ENCODE results near the gene GABARAPL1.

GABARAPL1 gene

GRCh38 chr12:10241290-10241689 is 28.6 kb downstream of the GABARAPL1 start:
- Histone ChIP-seq H3K4me1 (ENCODE audit: insufficient read depth, low read length) (peaks cover 7% of the 10 kb centered on the region; the same call in 1 of the 2 replicates), H3K36me3 (ENCODE audit: insufficient read depth, low read depth, low read length) (no peaks in the 10 kb centered on the region), H3K9ac (ENCODE audit: low read depth, low read length) (no peak overlapping the region), H3K27ac (ENCODE audit: low read length) (no peak overlapping the region), H3K9me3 (ENCODE audit: insufficient read depth, low read depth, low read length) (peaks cover 6% of the 10 kb centered on the region; the same call in 1 of the 2 replicates), H3K27me3 (ENCODE audit: insufficient read depth, low read length) (no peaks in the 10 kb centered on the region), H3K4me3 (ENCODE audit: low read length) (no peak overlapping the region)

GRCh38 chr12:10241727-10242126 is 29.1 kb downstream of the GABARAPL1 start:
- no peaks in the 10 kb centered on the region for H3K36me3 ChIP-seq (ENCODE audit: insufficient read depth, low read depth, low read length)
- H3K27ac ChIP-seq (ENCODE audit: low read length) = no peak overlapping the region
- H3K4me1 ChIP-seq (ENCODE audit: insufficient read depth, low read length) = peaks cover 7% of the 10 kb centered on the region; the same call in 1 of the 2 replicates
- no peak overlapping the region for H3K9ac ChIP-seq (ENCODE audit: low read depth, low read length)
- H3K27me3 ChIP-seq (ENCODE audit: insufficient read depth, low read length) = no peaks in the 10 kb centered on the region
- H3K4me3 ChIP-seq (ENCODE audit: low read length) = no peak overlapping the region
- peaks cover 6% of the 10 kb centered on the region; the same call in 1 of the 2 replicates for H3K9me3 ChIP-seq (ENCODE audit: insufficient read depth, low read depth, low read length)

- Histone ChIP-seq H3K4me3 (ENCODE audit: low read length) (no peak overlapping the region), H3K27me3 (ENCODE audit: insufficient read depth, low read length) (no peaks in the 10 kb centered on the region), H3K4me1 (ENCODE audit: insufficient read depth, low read length) (peaks cover 7% of the 10 kb centered on the region; the same call in 1 of the 2 replicates), H3K9ac (ENCODE audit: low read depth, low read length) (no peak overlapping the region), H3K36me3 (ENCODE audit: insufficient read depth, low read depth, low read length) (no peaks in the 10 kb centered on the region), H3K27ac (ENCODE audit: low read length) (no peak overlapping the region), H3K9me3 (ENCODE audit: insufficient read depth, low read depth, low read length) (0 out of 2 replicates have a peak, but pooled peaks cover 2% of the 10 kb centered on the region)
These were observed 29.9 kb downstream of the GABARAPL1 start for GRCh38 chr12:10242539-10242938.

GRCh38 chr12:10243818-10244520 is 31.3 kb downstream of the GABARAPL1 start:
- Histone ChIP-seq H3K36me3 (ENCODE audit: insufficient read depth, low read depth, low read length) (no peaks in the 10 kb centered on the region), H3K27ac (ENCODE audit: low read length) (no peak overlapping the region), H3K9ac (ENCODE audit: low read depth, low read length) (no peak overlapping the region), H3K4me3 (ENCODE audit: low read length) (no peak overlapping the region), H3K4me1 (ENCODE audit: insufficient read depth, low read length) (peaks cover 7% of the 10 kb centered on the region; the same call in 1 of the 2 replicates), H3K9me3 (ENCODE audit: insufficient read depth, low read depth, low read length) (no peaks in the 10 kb centered on the region), H3K27me3 (ENCODE audit: insufficient read depth, low read length) (no peaks in the 10 kb centered on the region)

GRCh38 chr12:10247436-10248058 is 34.9 kb downstream of the GABARAPL1 start:
- Histone ChIP-seq H3K4me1 (ENCODE audit: insufficient read depth, low read length) (0 out of 2 replicates have a peak, but pooled peaks cover under 1% of the 10 kb centered on the region), H3K4me3 (ENCODE audit: low read length) (no peak overlapping the region), H3K36me3 (ENCODE audit: insufficient read depth, low read depth, low read length) (no peaks in the 10 kb centered on the region), H3K27ac (ENCODE audit: low read length) (no peak overlapping the region), H3K9ac (ENCODE audit: low read depth, low read length) (no peak overlapping the region), H3K27me3 (ENCODE audit: insufficient read depth, low read length) (no peaks in the 10 kb centered on the region), H3K9me3 (ENCODE audit: insufficient read depth, low read depth, low read length) (no peaks in the 10 kb centered on the region)

- Histone ChIP-seq H3K36me3 (ENCODE audit: insufficient read depth, low read depth, low read length) (no peaks in the 10 kb centered on the region), H3K4me1 (ENCODE audit: insufficient read depth, low read length) (no peaks in the 10 kb centered on the region), H3K27me3 (ENCODE audit: insufficient read depth, low read length) (no peaks in the 10 kb centered on the region), H3K27ac (ENCODE audit: low read length) (no peak overlapping the region), H3K9me3 (ENCODE audit: insufficient read depth, low read depth, low read length) (no peaks in the 10 kb centered on the region), H3K4me3 (ENCODE audit: low read length) (no peak overlapping the region), H3K9ac (ENCODE audit: low read depth, low read length) (no peak overlapping the region)
These were observed 37.2 kb downstream of the GABARAPL1 start for GRCh38 chr12:10249690-10250455.

- Histone ChIP-seq H3K4me1 (ENCODE audit: insufficient read depth, low read length) (no peaks in the 10 kb centered on the region), H3K27ac (ENCODE audit: low read length) (no peak overlapping the region)
These were observed 39.0 kb downstream of the GABARAPL1 start for GRCh38 chr12:10251669-10252068.

GRCh38 chr12:10252201-10252600 is 39.5 kb downstream of the GABARAPL1 start:
- Histone ChIP-seq H3K9me3 (ENCODE audit: insufficient read depth, low read depth, low read length) (peaks cover 4% of the 10 kb centered on the region; the same call in 1 of the 2 replicates), H3K4me3 (ENCODE audit: low read length) (no peak overlapping the region), H3K27me3 (ENCODE audit: insufficient read depth, low read length) (no peaks in the 10 kb centered on the region), H3K27ac (ENCODE audit: low read length) (no peak overlapping the region), H3K9ac (ENCODE audit: low read depth, low read length) (no peak overlapping the region), H3K36me3 (ENCODE audit: insufficient read depth, low read depth, low read length) (no peaks in the 10 kb centered on the region), H3K4me1 (ENCODE audit: insufficient read depth, low read length) (no peaks in the 10 kb centered on the region)

More at GRCh38 chr12:10251669-10252068, 39.0 kb downstream of the GABARAPL1 start:
- no peak overlapping the region for H3K9ac ChIP-seq (ENCODE audit: low read depth, low read length)
- H3K27me3 ChIP-seq (ENCODE audit: insufficient read depth, low read length) = no peaks in the 10 kb centered on the region
- peaks cover 4% of the 10 kb centered on the region; the same call in 1 of the 2 replicates for H3K9me3 ChIP-seq (ENCODE audit: insufficient read depth, low read depth, low read length)
- no peak overlapping the region for H3K4me3 ChIP-seq (ENCODE audit: low read length)
- no peaks in the 10 kb centered on the region for H3K36me3 ChIP-seq (ENCODE audit: insufficient read depth, low read depth, low read length)

- no peaks in the 10 kb centered on the region for H3K27me3 ChIP-seq (ENCODE audit: insufficient read depth, low read length)
- H3K27ac ChIP-seq (ENCODE audit: low read length) = no peak overlapping the region
- no peaks in the 10 kb centered on the region for H3K4me1 ChIP-seq (ENCODE audit: insufficient read depth, low read length)
- H3K9ac ChIP-seq (ENCODE audit: low read depth, low read length) = no peak overlapping the region
- no peaks in the 10 kb centered on the region for H3K36me3 ChIP-seq (ENCODE audit: insufficient read depth, low read depth, low read length)
- H3K9me3 ChIP-seq (ENCODE audit: insufficient read depth, low read depth, low read length) = peaks cover 4% of the 10 kb centered on the region; the same call in 1 of the 2 replicates
- no peak overlapping the region for H3K4me3 ChIP-seq (ENCODE audit: low read length)
These were observed 43.4 kb downstream of the GABARAPL1 start for GRCh38 chr12:10256064-10256463.

- Histone ChIP-seq H3K27ac (ENCODE audit: low read length) (no peak overlapping the region), H3K36me3 (ENCODE audit: insufficient read depth, low read depth, low read length) (no peaks in the 10 kb centered on the region), H3K27me3 (ENCODE audit: insufficient read depth, low read length) (no peaks in the 10 kb centered on the region), H3K9ac (ENCODE audit: low read depth, low read length) (no peak overlapping the region), H3K4me3 (ENCODE audit: low read length) (no peak overlapping the region), H3K9me3 (ENCODE audit: insufficient read depth, low read depth, low read length) (no peaks in the 10 kb centered on the region), H3K4me1 (ENCODE audit: insufficient read depth, low read length) (no peaks in the 10 kb centered on the region)
These were observed 48.2 kb downstream of the GABARAPL1 start for GRCh38 chr12:10260927-10261326.

GRCh38 chr12:10268037-10268436 is 55.4 kb downstream of the GABARAPL1 start:
- Histone ChIP-seq H3K4me3 (ENCODE audit: low read length) (no peak overlapping the region), H3K9me3 (ENCODE audit: insufficient read depth, low read depth, low read length) (no peaks in the 10 kb centered on the region), H3K27ac (ENCODE audit: low read length) (no peak overlapping the region), H3K9ac (ENCODE audit: low read depth, low read length) (no peak overlapping the region), H3K36me3 (ENCODE audit: insufficient read depth, low read depth, low read length) (no peaks in the 10 kb centered on the region), H3K4me1 (ENCODE audit: insufficient read depth, low read length) (no peaks in the 10 kb centered on the region), H3K27me3 (ENCODE audit: insufficient read depth, low read length) (no peaks in the 10 kb centered on the region)

All from iPS-20b (cell line).